Loucy (cell line): ENCODE measurements around the gene CNTNAP2.

Experiments
- H2AFZ ChIP-seq: fragments of 200-600 bp; sonication (generic); 2 replicates; pipeline ENCODE4 v1.6.0; 2016; ENCODE audit warnings: antibody characterized with exemption, mild to moderate bottlenecking, low read length, moderate library complexity
- H3F3A ChIP-seq: fragments of 200-600 bp; 2 replicates; pipeline ENCODE4 v1.6.0; 2016; ENCODE audit warnings: antibody characterized with exemption, low read depth, mild to moderate bottlenecking
- H3K27me3 ChIP-seq: fragments of 200-600 bp; sonication (generic); 2 replicates; pipeline ENCODE4 v1.6.1; 2014; ENCODE audit warnings: low read length, mild to moderate bottlenecking; ENCODE audit not compliant: insufficient read depth, poor library complexity, severe bottlenecking
- H3K36me3 ChIP-seq: fragments of 200-600 bp; sonication (generic); 2 replicates; pipeline ENCODE4 v1.6.1; 2016; ENCODE audit warnings: low read length; ENCODE audit not compliant: insufficient read depth
- H3K4me1 ChIP-seq: fragments of 200-600 bp; sonication (generic); 2 replicates; pipeline ENCODE4 v1.5.1; 2014; ENCODE audit warnings: low read length, mild to moderate bottlenecking; ENCODE audit not compliant: insufficient read depth, poor library complexity, severe bottlenecking
- H3K4me2 ChIP-seq: fragments of 200-600 bp; sonication (generic); 2 replicates; pipeline ENCODE4 v1.6.0; 2014; ENCODE audit warnings: antibody characterized with exemption, low read length, low read depth, mild to moderate bottlenecking; ENCODE audit not compliant: poor library complexity, severe bottlenecking
- H3K4me3 ChIP-seq: fragments of 200-600 bp; sonication (generic); 2 replicates; pipeline ENCODE4 v1.5.1; 2014; ENCODE audit warnings: low read length, mild to moderate bottlenecking, mixed read lengths; ENCODE audit not compliant: poor library complexity, severe bottlenecking
- H3K79me2 ChIP-seq: fragments of 200-600 bp; sonication (generic); 2 replicates; pipeline ENCODE4 v1.6.1; 2014; ENCODE audit warnings: low read length; ENCODE audit not compliant: insufficient read depth
- H3K9ac ChIP-seq: fragments of 200-600 bp; sonication (generic); 2 replicates; pipeline ENCODE4 v1.6.0; 2014; ENCODE audit warnings: mild to moderate bottlenecking, low read depth, low read length, moderate library complexity; ENCODE audit not compliant: poor library complexity, severe bottlenecking
- H3K9me2 ChIP-seq: fragments of 200-600 bp; sonication (generic); replicated peaks from 2 replicates; pipeline ENCODE4 v1.6.1; 2016; ENCODE audit warnings: low read depth, low read length, mixed read lengths
- H3K9me3 ChIP-seq: fragments of 200-600 bp; sonication (generic); 2 replicates; pipeline ENCODE4 v1.6.1; 2014; ENCODE audit warnings: mild to moderate bottlenecking, antibody characterized with exemption, low read length, low read depth; ENCODE audit not compliant: insufficient read depth
- H4K20me1 ChIP-seq: fragments of 200-600 bp; sonication (generic); 2 replicates; pipeline ENCODE4 v1.6.0; 2014; ENCODE audit warnings: antibody characterized with exemption, low read length, mild to moderate bottlenecking; ENCODE audit not compliant: insufficient read depth, poor library complexity, severe bottlenecking
- CTCF ChIP-seq: fragments of 200-600 bp; sonication (generic); conservative IDR thresholded peaks from 2 replicates; pipeline ENCODE4 v1.5.1; 2014; ENCODE audit warnings: mild to moderate bottlenecking, antibody characterized with exemption, low read length
- EZH2phosphoT487 ChIP-seq: fragments of 200-600 bp; IDR thresholded peaks from 2 replicates; pipeline ENCODE4 v1.6.1; 2018; ENCODE audit warnings: antibody characterized with exemption, mild to moderate bottlenecking, moderate library complexity, borderline replicate concordance

The CNTNAP2 gene

GRCh38 chr7:148306759-148307158 lies 2190.2 kb downstream of the CNTNAP2 start:
- Histone ChIP-seq H3K9me2 (no peaks in the 10 kb centered on the region), H3K9ac (no peak overlapping the region), H3K27me3 (no peaks in the 10 kb centered on the region), H2AFZ (no peak overlapping the region), H3K9me3 (no peaks in the 10 kb centered on the region), H3K4me3 (no peak overlapping the region), H3K79me2 (no peaks in the 10 kb centered on the region), H3K36me3 (no peaks in the 10 kb centered on the region), H4K20me1 (no peaks in the 10 kb centered on the region), H3F3A (no peaks in the 10 kb centered on the region), H3K4me2 (no peak overlapping the region), H3K4me1 (no peaks in the 10 kb centered on the region)
- TF ChIP-seq EZH2phosphoT487 (no peak), CTCF (no peak)

- Histone ChIP-seq H3K4me3 (no peak overlapping the region), H3K9ac (no peak overlapping the region), H3K4me2 (no peak overlapping the region), H3K36me3 (no peaks in the 10 kb centered on the region), H3K9me2 (no peaks in the 10 kb centered on the region), H4K20me1 (no peaks in the 10 kb centered on the region), H3K27me3 (no peaks in the 10 kb centered on the region), H3K4me1 (no peaks in the 10 kb centered on the region), H3F3A (no peaks in the 10 kb centered on the region), H2AFZ (no peak overlapping the region), H3K79me2 (no peaks in the 10 kb centered on the region), H3K9me3 (no peaks in the 10 kb centered on the region)
- TF ChIP-seq CTCF (no peak), EZH2phosphoT487 (no peak)
Measured at GRCh38 chr7:148318102-148318811, 2201.7 kb downstream of the CNTNAP2 start.

- Histone ChIP-seq H3K9me3 (no peaks in the 10 kb centered on the region), H3K4me3 (no peak overlapping the region), H3K9ac (no peak overlapping the region), H3K4me1 (no peaks in the 10 kb centered on the region), H3F3A (no peaks in the 10 kb centered on the region), H3K79me2 (no peaks in the 10 kb centered on the region), H4K20me1 (no peaks in the 10 kb centered on the region), H3K4me2 (no peak overlapping the region), H3K27me3 (no peaks in the 10 kb centered on the region), H3K9me2 (no peaks in the 10 kb centered on the region), H2AFZ (no peak overlapping the region), H3K36me3 (no peaks in the 10 kb centered on the region)
- TF ChIP-seq CTCF (no peak), EZH2phosphoT487 (no peak)
Measured at GRCh38 chr7:148318838-148319237, 2202.2 kb downstream of the CNTNAP2 start.
